ENCODE measurements around the gene VWA3B. TPM values are rescaled to one million over a fixed set of nuclear protein-coding genes. Genes with fewer than 3 reads are reported as not detected.
"Not testable (repeated sequence)": the region's sequence is repeated elsewhere in the genome, so short reads cannot be mapped to it uniquely, and the experiment has no call there.

The VWA3B gene
- total RNA-seq, 1 donor from 2014 or later, result not detected

- no peaks in the 10 kb centered on the region for H4K20me1 ChIP-seq (ENCODE audit: insufficient read depth, low read length)
Measured at GRCh38 chr2:98134172-98135005, 47.4 kb downstream of the VWA3B start.

GRCh38 chr2:98137196-98137595 is 50.2 kb downstream of the VWA3B start:
- H3K27ac ChIP-seq (ENCODE audit: low read depth, low read length), result no peak overlapping the region
- H3K4me3 Mint-ChIP-seq (ENCODE audit: unreplicated experiment), result no peak overlapping the region
- no peak for FAIRE-seq

More at GRCh38 chr2:98134172-98135005, 47.4 kb downstream of the VWA3B start:
- H3K4me3 Mint-ChIP-seq (ENCODE audit: unreplicated experiment), result no peak overlapping the region
- no peaks in the 10 kb centered on the region for H3K36me3 Mint-ChIP-seq (ENCODE audit: low read depth, unreplicated experiment)
- FAIRE-seq, result no peak
- Histone ChIP-seq H3K4me2 (ENCODE audit: low read length) (peak overlapping the region; percentile 70), H3K4me1 (ENCODE audit: insufficient read depth, low read length) (peaks cover 7% of the 10 kb centered on the region), H3K27ac (ENCODE audit: low read depth, low read length) (no peak overlapping the region), H3K36me3 (ENCODE audit: insufficient read depth, low read length) (no peaks in the 10 kb centered on the region), H3K79me2 (ENCODE audit: insufficient read depth, low read length) (no peaks in the 10 kb centered on the region), H3K27me3 (ENCODE audit: insufficient read depth, low read length) (no peaks in the 10 kb centered on the region), H3K9me3 (ENCODE audit: insufficient read depth, low read depth, low read length) (no peaks in the 10 kb centered on the region), H3K9ac (ENCODE audit: low read length) (peak overlapping the region; percentile 20), H2AFZ (ENCODE audit: low read depth, low read length) (peak overlapping the region; percentile 70), H3K4me3 (ENCODE audit: insufficient read depth, low read depth, low read length) (no peak overlapping the region)
- TF ChIP-seq EZH2 (IDR thresholded peaks at IDR 0.05; ENCODE audit: insufficient read depth, low read length), result no peak
- TF ChIP-seq CTCF (IDR thresholded peaks at IDR 0.05; ENCODE audit: insufficient read depth, low read depth, low read length), result no peak
- H3K27me3 Mint-ChIP-seq (ENCODE audit: low read depth, unreplicated experiment), result peaks cover 28% of the 10 kb centered on the region
- no peak overlapping the region for H3K27ac Mint-ChIP-seq (ENCODE audit: unreplicated experiment)
- H3K4me1 Mint-ChIP-seq (ENCODE audit: low read depth, unreplicated experiment), result peaks cover 13% of the 10 kb centered on the region
- DNase-seq (ENCODE audit: low read depth), result peak; percentile 46
- H3K9me3 Mint-ChIP-seq (ENCODE audit: unreplicated experiment), result peaks cover 6% of the 10 kb centered on the region

GRCh38 chr2:98138978-98139377 is 52.0 kb downstream of the VWA3B start:
- H3K36me3 ChIP-seq (ENCODE audit: insufficient read depth, low read length); H3K4me3 Mint-ChIP-seq (ENCODE audit: unreplicated experiment): not testable (repeated sequence)

More at GRCh38 chr2:98137196-98137595, 50.2 kb downstream of the VWA3B start:
- no peak overlapping the region for H3K4me3 ChIP-seq (ENCODE audit: insufficient read depth, low read depth, low read length)
- H3K36me3 ChIP-seq (ENCODE audit: insufficient read depth, low read length), result no peaks in the 10 kb centered on the region
- Mint-ChIP-seq H3K36me3 (ENCODE audit: low read depth, unreplicated experiment) (no peaks in the 10 kb centered on the region), H3K4me1 (ENCODE audit: low read depth, unreplicated experiment) (peaks cover 13% of the 10 kb centered on the region), H3K27ac (ENCODE audit: unreplicated experiment) (no peak overlapping the region), H3K27me3 (ENCODE audit: low read depth, unreplicated experiment) (peaks cover 20% of the 10 kb centered on the region), H3K9me3 (ENCODE audit: unreplicated experiment) (peaks cover 9% of the 10 kb centered on the region)
- no peak overlapping the region for H3K4me2 ChIP-seq (ENCODE audit: low read length)
- H3K9me3 ChIP-seq (ENCODE audit: insufficient read depth, low read depth, low read length), result no peaks in the 10 kb centered on the region
- H3K79me2 ChIP-seq (ENCODE audit: insufficient read depth, low read length), result no peaks in the 10 kb centered on the region
- no peaks in the 10 kb centered on the region for H3K27me3 ChIP-seq (ENCODE audit: insufficient read depth, low read length)
- H3K4me1 ChIP-seq (ENCODE audit: insufficient read depth, low read length), result peaks cover 7% of the 10 kb centered on the region
- no peak overlapping the region for H2AFZ ChIP-seq (ENCODE audit: low read depth, low read length)
- TF ChIP-seq CTCF (IDR thresholded peaks at IDR 0.05; ENCODE audit: insufficient read depth, low read depth, low read length), result no peak
- TF ChIP-seq EZH2 (IDR thresholded peaks at IDR 0.05; ENCODE audit: insufficient read depth, low read length), result no peak
- H4K20me1 ChIP-seq (ENCODE audit: insufficient read depth, low read length), result no peaks in the 10 kb centered on the region
- DNase-seq (ENCODE audit: low read depth), result no peak
- no peak overlapping the region for H3K9ac ChIP-seq (ENCODE audit: low read length)

More at GRCh38 chr2:98138978-98139377, 52.0 kb downstream of the VWA3B start:
- H3K27ac ChIP-seq (ENCODE audit: low read depth, low read length); H3K79me2 ChIP-seq (ENCODE audit: insufficient read depth, low read length); H3K36me3 Mint-ChIP-seq (ENCODE audit: low read depth, unreplicated experiment); H3K9ac ChIP-seq (ENCODE audit: low read length); DNase-seq (ENCODE audit: low read depth); H3K4me2 ChIP-seq (ENCODE audit: low read length); H3K9me3 ChIP-seq (ENCODE audit: insufficient read depth, low read depth, low read length); H3K4me1 Mint-ChIP-seq (ENCODE audit: low read depth, unreplicated experiment); H2AFZ ChIP-seq (ENCODE audit: low read depth, low read length); H3K4me1 ChIP-seq (ENCODE audit: insufficient read depth, low read length); H3K27ac Mint-ChIP-seq (ENCODE audit: unreplicated experiment); H3K4me3 ChIP-seq (ENCODE audit: insufficient read depth, low read depth, low read length); FAIRE-seq; H3K9me3 Mint-ChIP-seq (ENCODE audit: unreplicated experiment); H4K20me1 ChIP-seq (ENCODE audit: insufficient read depth, low read length); H3K27me3 ChIP-seq (ENCODE audit: insufficient read depth, low read length): not testable (repeated sequence)
- peaks cover 14% of the 10 kb centered on the region for H3K27me3 Mint-ChIP-seq (ENCODE audit: low read depth, unreplicated experiment)

Data from astrocyte (in vitro differentiated cells and primary cell).